GM21737 (cell line): ENCODE results near the gene LAMB4.

Experiments
- ATAC-seq: cut with Tn5 transposase; IDR thresholded peaks from one replicate; pipeline ENCODE4 v1.9.1; 2021; ENCODE audit warnings: mild to moderate bottlenecking, moderate library complexity; ENCODE audit not compliant: unreplicated experiment

LAMB4 gene, protein sequence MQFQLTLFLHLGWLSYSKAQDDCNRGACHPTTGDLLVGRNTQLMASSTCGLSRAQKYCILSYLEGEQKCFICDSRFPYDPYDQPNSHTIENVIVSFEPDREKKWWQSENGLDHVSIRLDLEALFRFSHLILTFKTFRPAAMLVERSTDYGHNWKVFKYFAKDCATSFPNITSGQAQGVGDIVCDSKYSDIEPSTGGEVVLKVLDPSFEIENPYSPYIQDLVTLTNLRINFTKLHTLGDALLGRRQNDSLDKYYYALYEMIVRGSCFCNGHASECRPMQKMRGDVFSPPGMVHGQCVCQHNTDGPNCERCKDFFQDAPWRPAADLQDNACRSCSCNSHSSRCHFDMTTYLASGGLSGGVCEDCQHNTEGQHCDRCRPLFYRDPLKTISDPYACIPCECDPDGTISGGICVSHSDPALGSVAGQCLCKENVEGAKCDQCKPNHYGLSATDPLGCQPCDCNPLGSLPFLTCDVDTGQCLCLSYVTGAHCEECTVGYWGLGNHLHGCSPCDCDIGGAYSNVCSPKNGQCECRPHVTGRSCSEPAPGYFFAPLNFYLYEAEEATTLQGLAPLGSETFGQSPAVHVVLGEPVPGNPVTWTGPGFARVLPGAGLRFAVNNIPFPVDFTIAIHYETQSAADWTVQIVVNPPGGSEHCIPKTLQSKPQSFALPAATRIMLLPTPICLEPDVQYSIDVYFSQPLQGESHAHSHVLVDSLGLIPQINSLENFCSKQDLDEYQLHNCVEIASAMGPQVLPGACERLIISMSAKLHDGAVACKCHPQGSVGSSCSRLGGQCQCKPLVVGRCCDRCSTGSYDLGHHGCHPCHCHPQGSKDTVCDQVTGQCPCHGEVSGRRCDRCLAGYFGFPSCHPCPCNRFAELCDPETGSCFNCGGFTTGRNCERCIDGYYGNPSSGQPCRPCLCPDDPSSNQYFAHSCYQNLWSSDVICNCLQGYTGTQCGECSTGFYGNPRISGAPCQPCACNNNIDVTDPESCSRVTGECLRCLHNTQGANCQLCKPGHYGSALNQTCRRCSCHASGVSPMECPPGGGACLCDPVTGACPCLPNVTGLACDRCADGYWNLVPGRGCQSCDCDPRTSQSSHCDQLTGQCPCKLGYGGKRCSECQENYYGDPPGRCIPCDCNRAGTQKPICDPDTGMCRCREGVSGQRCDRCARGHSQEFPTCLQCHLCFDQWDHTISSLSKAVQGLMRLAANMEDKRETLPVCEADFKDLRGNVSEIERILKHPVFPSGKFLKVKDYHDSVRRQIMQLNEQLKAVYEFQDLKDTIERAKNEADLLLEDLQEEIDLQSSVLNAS (N-terminal part only)

DNA sequence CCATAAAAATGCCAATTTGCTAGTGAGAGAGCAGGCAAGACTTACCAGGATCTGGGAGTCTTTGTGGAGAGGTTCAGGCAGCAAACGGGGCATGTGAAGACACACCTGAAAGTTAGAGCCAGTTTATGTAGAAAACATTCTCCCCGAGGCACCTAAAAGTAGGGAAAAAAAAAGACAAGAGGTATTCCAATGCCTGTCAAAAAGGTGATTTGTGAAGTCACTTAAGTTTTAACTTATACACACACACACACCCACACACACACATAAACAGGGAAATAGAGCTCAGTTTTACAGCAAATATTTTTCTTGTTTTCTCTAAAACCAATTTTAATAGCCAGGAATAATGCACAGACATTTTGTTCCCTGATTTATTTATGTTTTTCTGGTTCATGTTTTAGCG, at the start of gene LAMB4:
Gene LAMB4 (minus strand): TSS at position 101 of the 400 bp plus-strand sequence. CDS start 7,197 bp downstream, outside the sequence.
- no peak for ATAC-seq

DNA sequence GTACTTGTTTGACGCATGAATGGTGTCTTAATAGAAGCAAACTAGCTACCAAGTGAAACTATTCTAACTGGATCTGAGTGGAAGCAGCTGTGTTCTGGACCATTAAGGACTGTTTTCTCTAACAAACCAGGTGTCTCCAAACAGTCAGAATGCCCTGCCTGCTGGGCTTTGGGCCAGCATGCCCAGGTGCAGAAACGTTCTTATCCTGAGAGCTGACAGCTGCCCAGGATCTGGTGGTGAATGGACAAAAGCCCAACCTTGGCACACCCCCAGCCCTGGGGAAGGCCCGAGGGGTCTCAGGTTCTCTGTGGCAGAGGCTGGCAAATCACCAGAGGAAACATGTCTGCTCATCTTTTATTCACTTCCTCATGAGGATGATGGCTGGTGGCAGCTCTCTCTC, 48.2 kb upstream of the LAMB4 start:
- ATAC-seq, result no peak

DNA sequence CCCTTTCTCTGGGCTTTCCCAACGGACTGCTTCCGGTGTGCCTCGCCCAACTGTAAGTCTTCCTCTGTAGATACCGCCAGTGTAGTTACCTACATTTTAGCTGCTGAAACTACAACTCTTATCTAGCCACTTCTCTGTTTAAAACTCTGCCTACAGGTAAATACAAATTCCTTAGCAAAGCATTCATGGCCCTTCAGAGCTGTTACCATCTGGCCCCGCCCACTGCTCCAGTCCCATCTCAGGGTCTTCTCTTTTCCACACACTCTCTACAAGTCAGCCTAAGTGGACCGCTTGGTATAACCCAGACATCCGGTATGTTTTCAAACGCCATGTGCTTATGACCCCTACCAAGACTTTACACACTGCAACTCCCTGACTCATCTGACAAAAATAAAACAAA, 41.0 kb upstream of the LAMB4 start:
- no peak for ATAC-seq

DNA sequence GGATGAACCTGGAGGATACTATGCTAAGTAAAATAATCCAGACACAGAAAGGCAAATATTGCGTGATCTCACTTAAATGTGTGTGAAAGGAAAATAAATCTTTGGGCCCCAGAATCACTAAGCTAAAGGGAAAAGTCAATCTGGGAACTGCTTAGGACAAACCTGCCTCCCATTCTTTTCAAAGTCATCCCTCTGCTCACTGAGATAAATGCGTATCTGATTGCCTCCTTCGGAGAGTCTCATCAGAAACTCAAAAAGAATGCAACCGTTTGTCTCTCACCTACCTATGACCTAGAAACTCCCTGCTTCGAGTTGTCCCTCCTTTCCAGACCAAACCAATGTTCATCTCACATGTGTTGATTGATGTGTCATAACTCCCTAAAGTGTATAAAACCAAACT, 40.1 kb upstream of the LAMB4 start:
- no peak for ATAC-seq

DNA sequence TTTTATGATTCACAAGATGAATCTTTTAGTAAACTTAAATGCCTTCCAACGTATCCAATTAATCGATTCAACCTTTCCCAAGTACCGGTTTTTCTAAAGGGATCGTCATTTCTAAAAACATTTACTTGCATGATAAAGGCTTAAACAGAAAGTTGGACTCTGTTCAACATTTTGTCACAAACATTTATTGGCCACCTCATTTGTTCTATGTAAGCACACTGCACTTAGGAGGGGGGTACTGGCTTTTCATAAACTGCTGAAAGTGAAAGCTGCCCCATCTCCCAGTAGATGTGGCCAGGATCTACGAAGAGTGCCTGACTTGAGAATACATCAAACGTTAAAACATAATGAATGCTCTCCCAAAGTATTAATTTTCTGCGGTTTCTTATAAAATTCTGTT, 37.3 kb upstream of the LAMB4 start:
- ATAC-seq, result no peak

DNA sequence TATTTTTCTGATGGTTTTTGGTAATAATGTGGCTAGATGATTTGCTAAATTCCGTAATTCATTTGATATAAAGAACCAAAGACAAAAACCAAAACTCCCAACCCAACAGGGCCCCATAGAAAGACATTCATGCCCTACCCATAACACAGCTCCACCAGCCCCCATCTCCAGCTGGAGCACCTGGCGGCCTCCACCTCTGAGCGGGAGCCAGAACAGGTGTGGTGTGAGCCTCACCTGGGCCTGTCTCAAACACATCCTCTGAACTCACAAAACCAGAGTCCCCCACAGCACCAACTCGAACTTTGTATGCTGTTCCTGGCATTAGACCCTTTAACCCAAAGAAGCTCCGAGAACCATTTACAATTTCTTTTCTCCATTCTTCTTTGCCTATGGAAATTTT, 36.5 kb upstream of the LAMB4 start:
- ATAC-seq, result no peak

DNA sequence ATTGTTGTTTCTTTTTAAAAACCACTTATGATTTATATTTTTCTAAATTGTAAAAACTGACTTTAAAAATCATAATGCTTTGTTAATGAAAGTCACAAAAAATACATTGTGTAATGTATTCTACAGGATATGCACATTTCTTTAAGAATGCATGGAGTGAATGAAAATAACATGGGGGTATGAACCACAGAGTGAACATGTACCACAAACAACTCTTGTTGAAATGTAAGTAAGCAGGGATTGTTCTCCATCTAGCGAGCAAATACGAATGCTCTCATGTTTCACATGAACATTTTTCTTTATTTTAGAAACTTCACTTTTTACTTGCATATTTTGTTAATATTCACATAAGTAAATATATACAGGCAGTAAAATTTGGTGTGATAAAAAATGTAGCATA, 35.6 kb upstream of the LAMB4 start:
- no peak for ATAC-seq

DNA sequence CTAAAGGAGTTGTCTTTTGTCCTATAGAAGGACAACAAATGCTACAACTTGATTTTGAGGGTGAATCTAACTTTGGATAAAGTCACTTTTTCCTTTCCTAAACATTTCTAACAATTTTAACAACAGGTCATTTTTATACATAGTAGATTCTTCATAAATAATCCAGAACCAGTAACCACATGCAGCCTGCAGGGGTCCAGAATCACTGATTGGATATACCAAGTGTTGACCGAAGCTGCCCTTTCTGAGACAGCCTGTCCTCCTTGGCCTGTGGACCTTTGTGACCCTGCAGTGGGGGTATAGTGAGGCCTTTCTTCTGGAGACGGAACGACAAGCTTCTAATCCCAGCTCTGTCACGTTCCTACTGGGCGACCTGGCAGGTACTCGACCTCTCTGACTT, 34.8 kb upstream of the LAMB4 start:
- ATAC-seq, result no peak

DNA sequence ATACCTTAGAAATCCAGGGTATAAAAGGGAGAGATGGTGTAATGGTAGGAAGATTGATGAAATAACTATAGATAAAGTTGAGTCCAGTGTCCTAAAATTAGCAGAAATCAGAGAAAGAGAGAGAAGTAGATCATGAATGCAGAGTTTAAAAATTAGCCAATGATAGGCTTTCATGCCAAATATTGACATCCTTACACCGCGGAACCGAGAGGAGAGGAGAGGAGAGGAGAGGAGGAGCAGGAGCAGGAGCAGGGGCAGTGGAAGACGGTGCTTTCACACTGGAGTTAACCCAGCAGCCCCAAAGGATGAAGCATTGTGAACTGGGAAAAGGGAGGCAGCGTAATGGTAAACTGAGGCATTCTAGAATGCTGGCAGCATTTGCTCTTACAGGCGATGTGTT, 34.2 kb upstream of the LAMB4 start:
- no peak for ATAC-seq

DNA sequence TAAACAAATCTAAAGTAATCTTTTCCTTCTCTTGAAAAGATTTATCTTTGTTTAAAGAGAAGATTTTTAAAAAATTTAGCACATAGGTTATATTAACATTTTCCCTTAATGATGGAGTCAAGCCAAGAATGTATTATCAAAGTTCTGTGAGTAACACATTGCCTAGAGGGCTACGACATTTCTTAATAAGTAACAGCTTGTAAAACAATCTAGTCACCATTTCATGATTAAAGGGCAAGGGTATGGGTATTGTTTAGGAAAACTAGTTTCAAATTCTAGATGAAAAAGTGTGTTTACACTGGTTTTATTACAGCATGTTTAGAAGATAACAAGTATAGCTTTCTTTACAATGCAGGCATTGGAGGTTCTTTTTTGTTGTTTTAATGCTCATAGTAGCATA, 28.6 kb upstream of the LAMB4 start:
- ATAC-seq, result no peak

DNA sequence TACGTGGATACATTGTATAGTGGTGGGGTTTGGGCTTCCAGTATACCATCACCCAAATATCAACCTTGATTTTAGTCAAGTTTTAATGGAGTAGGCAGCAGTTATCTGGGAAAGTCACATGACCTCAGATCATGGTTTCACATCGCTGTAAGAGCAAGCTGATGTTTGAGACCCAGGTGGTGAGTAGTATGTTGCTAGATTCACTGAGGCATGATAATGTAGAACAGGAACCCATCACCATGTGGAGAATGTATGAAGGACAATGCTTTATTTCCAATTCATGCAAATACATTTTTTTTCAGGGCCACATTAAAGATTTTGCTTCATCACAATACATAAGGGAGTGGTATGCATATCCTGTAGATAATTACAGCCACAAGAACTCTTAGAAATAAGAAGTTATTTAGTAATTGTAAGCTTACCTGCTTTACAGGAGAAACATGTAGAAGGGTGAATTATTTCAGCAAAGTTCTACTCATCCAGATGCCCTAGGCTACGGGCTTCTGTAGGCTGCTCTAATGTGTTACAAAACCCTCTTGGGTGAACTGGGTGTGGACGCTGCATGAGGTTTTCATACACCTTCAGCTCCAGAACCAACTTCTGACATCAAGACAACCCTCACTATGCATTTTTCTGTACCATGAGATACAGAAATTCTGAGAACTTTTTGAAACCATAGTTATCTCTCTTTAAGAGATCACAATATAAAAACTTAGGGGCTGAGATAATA, 27.6 kb upstream of the LAMB4 start:
- ATAC-seq, result no peak

DNA sequence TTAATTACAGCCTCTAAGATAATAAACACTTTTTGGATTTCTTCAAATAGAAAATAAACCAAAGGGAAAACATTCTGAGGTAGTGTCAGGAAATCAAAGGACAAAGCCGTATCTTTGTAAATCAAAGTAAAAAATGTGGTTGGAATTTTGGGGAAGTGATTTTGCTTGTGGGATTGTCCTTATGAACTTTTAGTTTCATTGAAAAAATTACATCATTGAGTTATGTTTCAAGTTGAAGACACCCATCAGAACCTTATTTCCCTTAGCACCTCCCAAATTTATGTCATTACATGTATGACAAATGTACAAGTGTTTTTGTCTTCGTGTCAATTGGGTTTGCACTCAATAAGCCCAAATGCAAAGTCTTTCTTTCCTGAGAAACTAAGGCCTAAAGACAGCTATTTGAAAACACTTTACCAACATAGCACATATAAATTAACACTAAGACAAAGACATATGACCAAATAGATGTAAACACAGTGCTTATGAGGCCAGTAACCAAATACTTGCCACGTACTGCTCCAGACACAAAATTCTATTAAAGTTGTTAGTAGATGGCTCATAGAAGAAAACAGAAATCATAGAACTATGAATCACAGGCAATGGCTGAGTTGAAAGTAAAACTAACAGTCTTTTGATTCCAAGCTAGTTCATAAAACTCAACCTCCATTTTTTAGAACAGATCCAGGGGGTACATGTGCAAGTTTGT, 26.9 kb upstream of the LAMB4 start:
- no peak for ATAC-seq

DNA sequence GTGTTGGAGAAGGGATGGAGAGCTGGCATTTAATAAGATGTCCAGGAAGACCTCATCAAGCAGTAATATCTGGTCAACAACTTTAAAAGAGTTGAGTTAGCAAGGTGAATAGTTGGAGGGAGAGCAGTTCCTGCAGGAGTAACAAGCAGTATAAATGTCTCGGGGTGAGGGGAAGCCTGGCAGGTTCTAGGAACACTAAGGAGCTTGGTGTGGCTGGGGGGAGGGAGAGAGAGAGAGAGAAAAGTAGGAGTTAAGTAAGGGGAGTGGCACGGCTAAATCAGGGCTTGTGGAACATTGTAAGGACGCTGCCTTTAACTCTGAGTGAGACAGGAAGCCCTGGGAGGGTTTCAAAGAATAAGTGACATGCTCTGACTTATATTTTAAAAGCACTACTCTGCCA, 22.0 kb upstream of the LAMB4 start:
- no peak for ATAC-seq

DNA sequence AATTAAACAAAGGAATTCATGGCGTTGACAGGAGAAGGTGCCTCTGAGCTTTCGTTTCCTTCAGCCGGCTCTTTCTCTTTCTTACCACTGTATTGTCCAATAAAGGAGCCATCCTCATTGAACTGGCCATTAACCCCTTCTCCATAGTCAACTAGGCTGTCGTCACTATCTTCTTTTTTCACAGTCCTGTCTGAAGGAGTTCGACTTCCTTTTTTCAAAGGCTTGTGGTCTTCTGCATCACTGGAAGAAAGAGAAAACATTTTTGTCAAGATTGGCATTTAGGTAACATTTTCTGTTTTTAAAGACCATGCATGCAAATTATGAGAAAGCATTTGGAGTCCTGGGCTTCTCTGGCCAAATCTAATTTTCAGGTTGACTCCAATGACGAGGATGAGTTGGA, 19.7 kb upstream of the LAMB4 start:
- ATAC-seq, result no peak

DNA sequence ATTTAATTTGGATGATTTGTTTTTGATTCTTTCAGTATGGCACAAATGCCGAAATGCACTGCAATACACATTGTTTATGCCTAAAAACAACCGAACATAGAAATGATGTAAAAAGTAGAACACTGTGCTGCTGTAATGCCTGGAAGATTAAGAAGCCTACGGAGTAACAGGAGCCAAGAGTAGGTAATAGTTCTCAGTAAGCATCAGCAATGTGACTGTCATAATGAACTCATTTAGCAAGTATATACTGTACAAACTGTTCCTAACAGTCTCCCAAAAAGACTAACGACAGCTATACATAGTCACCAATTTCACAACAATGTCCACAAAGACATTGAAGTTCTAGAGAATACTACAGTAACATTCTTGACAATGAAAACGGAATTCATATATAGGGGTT, 19.0 kb upstream of the LAMB4 start:
- ATAC-seq, result no peak

DNA sequence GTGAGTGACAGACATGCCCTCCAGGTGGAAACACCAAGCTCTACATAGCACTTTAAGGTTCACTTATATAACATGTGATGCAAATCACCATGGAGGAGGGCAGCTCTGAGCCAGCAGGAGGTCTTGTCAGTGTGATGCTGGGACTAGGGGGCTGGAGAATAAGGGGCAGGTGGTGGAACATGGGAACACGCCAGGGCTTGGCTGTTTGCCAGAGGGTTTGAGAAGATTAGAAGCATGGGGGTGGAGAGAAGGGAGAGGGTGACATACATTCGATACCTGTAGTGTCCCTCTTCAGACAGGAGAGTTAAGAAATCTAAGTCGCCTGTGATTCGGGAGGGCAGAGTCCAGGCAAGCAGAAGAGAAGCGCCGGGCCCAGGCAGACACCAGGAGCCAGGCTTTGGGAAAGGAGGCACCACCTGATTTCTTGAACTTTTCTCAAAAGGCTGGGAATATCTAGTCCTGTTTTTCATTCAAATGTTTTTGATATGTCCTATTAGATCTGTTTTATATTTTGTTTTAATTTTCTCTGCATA, 16.9 kb upstream of the LAMB4 start:
- ATAC-seq, result no peak

DNA sequence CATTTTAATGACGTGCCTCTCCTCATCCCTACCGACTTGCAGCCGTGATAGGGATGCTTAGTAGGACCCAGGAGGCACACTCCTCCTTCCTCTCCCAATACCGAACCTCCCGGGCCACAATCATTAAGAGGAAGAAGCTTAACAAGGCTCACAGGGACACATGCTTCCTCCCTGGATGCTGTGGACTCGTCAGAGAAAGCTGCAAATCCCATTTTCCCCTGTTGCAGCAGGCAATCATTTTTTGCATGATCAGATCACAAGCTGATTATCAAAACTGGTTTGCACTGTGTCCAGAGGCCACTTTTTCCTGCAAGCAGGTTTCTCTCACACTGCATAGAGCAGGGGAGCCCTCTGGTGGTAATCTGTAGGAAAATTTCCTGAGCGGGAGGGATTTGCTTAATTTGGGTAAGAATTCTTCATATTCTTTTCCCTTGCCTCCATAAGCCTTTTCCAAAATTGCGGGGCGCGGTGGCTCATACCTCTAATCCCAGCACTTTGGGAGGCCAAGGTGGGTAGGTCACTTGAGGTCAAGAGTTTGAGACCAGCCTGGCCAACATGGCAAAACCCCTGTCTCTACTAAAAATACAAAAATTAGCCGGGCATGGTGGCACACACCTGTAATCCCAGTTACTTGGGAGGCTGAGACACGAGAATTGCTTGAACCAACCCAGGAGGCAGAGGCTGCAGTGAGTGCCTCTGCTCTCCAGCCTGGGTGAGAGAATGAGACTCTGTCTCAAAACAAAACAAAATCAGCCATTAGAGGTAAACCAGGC, 16.1 kb upstream of the LAMB4 start:
- no peak for ATAC-seq

DNA sequence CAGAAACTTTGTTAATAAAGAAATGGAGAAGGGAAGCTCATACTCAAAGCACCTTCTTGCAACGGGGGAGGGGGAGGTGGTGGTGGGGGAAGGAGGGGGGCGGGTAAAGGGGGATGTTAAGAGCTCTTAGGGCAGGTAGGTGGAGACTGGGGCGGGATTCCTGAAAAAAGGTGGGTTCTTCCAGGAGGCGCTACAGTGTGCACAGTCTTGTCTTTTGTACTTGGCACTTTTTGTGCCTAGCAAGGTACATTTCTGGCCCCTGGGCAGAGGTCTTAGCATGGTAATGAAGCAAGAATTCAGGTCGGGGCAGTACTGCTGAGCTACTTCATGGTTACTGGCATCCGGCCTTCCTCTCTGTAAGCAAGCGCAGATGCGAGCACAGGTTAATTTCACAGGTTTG, 15.2 kb upstream of the LAMB4 start:
- no peak for ATAC-seq

DNA sequence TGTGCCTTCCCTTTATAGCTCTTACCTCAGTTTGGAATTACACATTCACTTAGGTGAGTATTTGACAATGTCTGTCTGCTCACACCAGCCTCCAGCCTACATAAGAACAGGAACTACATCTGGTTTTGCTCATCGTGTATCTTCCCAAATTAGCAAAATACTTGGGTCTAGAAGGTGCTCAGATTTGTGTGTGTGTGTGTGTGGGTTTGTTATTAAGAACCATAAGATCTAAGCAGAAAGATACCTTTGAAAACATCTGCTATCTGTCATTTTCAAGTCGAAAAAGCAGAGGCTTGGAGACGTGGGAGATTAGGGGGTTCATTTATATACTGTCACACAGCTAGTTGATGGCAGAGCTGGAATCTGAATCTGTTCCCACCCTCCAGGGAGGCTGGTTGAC, 14.8 kb upstream of the LAMB4 start:
- ATAC-seq, result no peak
